GM23338 (cell line): ENCODE data around the gene GOLGA8B.

ENCODE experiments used
- CREB1 ChIP-seq: fragments of 250-450 bp; sonication (Bioruptor Pico); IDR thresholded peaks from 2 replicates; pipeline ENCODE4 v1.5.0; 2020; ENCODE audit warnings: low read depth, mild to moderate bottlenecking, moderate library complexity
- CTCF ChIP-seq, 2 experiments: fragments of 200-600 bp in 1 of 2; sonication (generic) in 1 of 2; conservative IDR thresholded peaks; 2 replicates each; pipeline versions ENCODE4 v1.5.1 to v1.6.1; 2016 to 2017; ENCODE audit warnings: antibody characterized with exemption in 2 of 2, low read depth in 2 of 2, mild to moderate bottlenecking in 2 of 2, moderate library complexity in 1 of 2
- EZH2 ChIP-seq: fragments of 200-600 bp; sonication (generic); IDR thresholded peaks from one replicate; pipeline ENCODE4 v1.8.0; 2017; ENCODE audit warnings: antibody characterized with exemption, mild to moderate bottlenecking, low read depth; ENCODE audit not compliant: unreplicated experiment
- EZH2phosphoT487 ChIP-seq: fragments of 200-600 bp; sonication (generic); IDR thresholded peaks from one replicate; pipeline ENCODE4 v1.8.1; 2018; ENCODE audit warnings: antibody characterized with exemption; ENCODE audit not compliant: unreplicated experiment
- POLR2AphosphoS5 ChIP-seq: IDR thresholded peaks from 2 replicates; pipeline ENCODE4 v1.6.1; 2016; ENCODE audit warnings: antibody characterized with exemption, low read depth
- ZNF331 ChIP-seq: fragments of 250-450 bp; sonication (Bioruptor Pico); IDR thresholded peaks from 2 replicates; pipeline ENCODE4 v1.5.0; 2020; ENCODE audit warnings: low read depth, mild to moderate bottlenecking, moderate library complexity
- TF ChIP-seq, protein P1 (sequence below): IDR thresholded peaks from one replicate; pipeline ENCODE4 v1.6.1; 2018; ENCODE audit warnings: antibody characterized with exemption; ENCODE audit not compliant: unreplicated experiment
- TF ChIP-seq, protein P2 (sequence below): IDR thresholded peaks from 2 replicates; pipeline ENCODE4 v1.6.1; 2016; ENCODE audit warnings: antibody characterized with exemption
- TF ChIP-seq, protein P3 (sequence below): fragments of 250-450 bp; sonication (Bioruptor Pico); IDR thresholded peaks from 2 replicates; pipeline ENCODE4 v1.5.0; 2020; ENCODE audit warnings: mild to moderate bottlenecking, moderate library complexity

GRCh38 chr15:34603095-34603494 is 19.6 kb upstream of the GOLGA8B start:
- TF ChIP-seq CTCF (conservative IDR thresholded peaks at IDR 0.05; ENCODE audit: low read depth in 2 of 2) (no peak), POLR2AphosphoS5 (no peak), ZNF331 (CRISPR knock-in tag) (no peak), EZH2phosphoT487 (no peak), CREB1 (CRISPR knock-in tag) (no peak), EZH2 (no peak)
- TF ChIP-seq, protein P1, sequence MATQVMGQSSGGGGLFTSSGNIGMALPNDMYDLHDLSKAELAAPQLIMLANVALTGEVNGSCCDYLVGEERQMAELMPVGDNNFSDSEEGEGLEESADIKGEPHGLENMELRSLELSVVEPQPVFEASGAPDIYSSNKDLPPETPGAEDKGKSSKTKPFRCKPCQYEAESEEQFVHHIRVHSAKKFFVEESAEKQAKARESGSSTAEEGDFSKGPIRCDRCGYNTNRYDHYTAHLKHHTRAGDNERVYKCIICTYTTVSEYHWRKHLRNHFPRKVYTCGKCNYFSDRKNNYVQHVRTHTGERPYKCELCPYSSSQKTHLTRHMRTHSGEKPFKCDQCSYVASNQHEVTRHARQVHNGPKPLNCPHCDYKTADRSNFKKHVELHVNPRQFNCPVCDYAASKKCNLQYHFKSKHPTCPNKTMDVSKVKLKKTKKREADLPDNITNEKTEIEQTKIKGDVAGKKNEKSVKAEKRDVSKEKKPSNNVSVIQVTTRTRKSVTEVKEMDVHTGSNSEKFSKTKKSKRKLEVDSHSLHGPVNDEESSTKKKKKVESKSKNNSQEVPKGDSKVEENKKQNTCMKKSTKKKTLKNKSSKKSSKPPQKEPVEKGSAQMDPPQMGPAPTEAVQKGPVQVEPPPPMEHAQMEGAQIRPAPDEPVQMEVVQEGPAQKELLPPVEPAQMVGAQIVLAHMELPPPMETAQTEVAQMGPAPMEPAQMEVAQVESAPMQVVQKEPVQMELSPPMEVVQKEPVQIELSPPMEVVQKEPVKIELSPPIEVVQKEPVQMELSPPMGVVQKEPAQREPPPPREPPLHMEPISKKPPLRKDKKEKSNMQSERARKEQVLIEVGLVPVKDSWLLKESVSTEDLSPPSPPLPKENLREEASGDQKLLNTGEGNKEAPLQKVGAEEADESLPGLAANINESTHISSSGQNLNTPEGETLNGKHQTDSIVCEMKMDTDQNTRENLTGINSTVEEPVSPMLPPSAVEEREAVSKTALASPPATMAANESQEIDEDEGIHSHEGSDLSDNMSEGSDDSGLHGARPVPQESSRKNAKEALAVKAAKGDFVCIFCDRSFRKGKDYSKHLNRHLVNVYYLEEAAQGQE, result no peak
- TF ChIP-seq, protein P2, sequence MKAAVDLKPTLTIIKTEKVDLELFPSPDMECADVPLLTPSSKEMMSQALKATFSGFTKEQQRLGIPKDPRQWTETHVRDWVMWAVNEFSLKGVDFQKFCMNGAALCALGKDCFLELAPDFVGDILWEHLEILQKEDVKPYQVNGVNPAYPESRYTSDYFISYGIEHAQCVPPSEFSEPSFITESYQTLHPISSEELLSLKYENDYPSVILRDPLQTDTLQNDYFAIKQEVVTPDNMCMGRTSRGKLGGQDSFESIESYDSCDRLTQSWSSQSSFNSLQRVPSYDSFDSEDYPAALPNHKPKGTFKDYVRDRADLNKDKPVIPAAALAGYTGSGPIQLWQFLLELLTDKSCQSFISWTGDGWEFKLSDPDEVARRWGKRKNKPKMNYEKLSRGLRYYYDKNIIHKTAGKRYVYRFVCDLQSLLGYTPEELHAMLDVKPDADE, result no peak
- TF ChIP-seq, protein P3, sequence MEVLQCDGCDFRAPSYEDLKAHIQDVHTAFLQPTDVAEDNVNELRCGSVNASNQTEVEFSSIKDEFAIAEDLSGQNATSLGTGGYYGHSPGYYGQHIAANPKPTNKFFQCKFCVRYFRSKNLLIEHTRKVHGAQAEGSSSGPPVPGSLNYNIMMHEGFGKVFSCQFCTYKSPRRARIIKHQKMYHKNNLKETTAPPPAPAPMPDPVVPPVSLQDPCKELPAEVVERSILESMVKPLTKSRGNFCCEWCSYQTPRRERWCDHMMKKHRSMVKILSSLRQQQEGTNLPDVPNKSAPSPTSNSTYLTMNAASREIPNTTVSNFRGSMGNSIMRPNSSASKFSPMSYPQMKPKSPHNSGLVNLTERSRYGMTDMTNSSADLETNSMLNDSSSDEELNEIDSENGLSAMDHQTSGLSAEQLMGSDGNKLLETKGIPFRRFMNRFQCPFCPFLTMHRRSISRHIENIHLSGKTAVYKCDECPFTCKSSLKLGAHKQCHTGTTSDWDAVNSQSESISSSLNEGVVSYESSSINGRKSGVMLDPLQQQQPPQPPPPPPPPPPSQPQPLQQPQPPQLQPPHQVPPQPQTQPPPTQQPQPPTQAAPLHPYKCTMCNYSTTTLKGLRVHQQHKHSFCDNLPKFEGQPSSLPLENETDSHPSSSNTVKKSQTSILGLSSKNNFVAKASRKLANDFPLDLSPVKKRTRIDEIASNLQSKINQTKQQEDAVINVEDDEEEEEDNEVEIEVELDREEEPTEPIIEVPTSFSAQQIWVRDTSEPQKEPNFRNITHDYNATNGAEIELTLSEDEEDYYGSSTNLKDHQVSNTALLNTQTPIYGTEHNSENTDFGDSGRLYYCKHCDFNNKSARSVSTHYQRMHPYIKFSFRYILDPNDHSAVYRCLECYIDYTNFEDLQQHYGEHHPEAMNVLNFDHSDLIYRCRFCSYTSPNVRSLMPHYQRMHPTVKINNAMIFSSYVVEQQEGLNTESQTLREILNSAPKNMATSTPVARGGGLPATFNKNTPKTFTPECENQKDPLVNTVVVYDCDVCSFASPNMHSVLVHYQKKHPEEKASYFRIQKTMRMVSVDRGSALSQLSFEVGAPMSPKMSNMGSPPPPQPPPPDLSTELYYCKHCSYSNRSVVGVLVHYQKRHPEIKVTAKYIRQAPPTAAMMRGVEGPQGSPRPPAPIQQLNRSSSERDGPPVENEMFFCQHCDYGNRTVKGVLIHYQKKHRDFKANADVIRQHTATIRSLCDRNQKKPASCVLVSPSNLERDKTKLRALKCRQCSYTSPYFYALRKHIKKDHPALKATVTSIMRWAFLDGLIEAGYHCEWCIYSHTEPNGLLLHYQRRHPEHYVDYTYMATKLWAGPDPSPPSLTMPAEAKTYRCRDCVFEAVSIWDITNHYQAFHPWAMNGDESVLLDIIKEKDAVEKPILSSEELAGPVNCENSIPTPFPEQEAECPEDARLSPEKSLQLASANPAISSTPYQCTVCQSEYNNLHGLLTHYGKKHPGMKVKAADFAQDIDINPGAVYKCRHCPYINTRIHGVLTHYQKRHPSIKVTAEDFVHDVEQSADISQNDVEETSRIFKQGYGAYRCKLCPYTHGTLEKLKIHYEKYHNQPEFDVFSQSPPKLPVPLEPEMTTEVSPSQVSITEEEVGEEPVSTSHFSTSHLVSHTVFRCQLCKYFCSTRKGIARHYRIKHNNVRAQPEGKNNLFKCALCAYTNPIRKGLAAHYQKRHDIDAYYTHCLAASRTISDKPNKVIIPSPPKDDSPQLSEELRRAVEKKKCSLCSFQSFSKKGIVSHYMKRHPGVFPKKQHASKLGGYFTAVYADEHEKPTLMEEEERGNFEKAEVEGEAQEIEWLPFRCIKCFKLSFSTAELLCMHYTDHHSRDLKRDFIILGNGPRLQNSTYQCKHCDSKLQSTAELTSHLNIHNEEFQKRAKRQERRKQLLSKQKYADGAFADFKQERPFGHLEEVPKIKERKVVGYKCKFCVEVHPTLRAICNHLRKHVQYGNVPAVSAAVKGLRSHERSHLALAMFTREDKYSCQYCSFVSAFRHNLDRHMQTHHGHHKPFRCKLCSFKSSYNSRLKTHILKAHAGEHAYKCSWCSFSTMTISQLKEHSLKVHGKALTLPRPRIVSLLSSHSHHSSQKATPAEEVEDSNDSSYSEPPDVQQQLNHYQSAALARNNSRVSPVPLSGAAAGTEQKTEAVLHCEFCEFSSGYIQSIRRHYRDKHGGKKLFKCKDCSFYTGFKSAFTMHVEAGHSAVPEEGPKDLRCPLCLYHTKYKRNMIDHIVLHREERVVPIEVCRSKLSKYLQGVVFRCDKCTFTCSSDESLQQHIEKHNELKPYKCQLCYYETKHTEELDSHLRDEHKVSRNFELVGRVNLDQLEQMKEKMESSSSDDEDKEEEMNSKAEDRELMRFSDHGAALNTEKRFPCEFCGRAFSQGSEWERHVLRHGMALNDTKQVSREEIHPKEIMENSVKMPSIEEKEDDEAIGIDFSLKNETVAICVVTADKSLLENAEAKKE (CRISPR knock-in tag), result no peak
